SH-SY5Y (cell line): Measurements from ENCODE around the gene DAAM1.

Source experiments
- GATA2 ChIP-seq: IDR thresholded peaks from 2 replicates; pipeline ENCODE4 v1.6.1; 2011; ENCODE audit warnings: mild to moderate bottlenecking, low read depth, low read length
- GATA3 ChIP-seq: IDR thresholded peaks from 2 replicates; pipeline ENCODE4 v1.6.1; 2011; ENCODE audit warnings: low read depth, mild to moderate bottlenecking, low read length, moderate library complexity

DNA sequence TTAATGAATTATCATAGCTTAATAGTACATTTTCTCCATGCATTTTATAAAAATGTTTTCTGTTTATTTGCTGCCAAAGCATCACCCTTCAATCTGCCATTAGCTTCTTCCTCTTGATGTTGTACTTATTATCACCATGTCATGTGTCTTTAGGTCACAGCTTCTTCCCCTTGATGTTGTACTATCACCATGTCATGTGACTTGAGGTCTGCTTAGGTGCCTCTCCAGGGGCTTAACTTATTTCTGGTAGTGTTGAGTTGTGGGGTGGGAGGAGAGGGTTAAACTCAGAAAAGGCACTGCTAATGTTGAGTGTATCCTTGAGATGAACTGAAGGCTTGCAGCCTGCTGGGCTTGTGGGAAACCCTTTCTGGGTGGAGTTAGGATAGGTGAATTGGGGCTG, 87.8 kb downstream of the DAAM1 start:
- TF ChIP-seq GATA3 (no peak), GATA2 (no peak)
